H1 (cell line): Measurements from ENCODE around the gene KIAA0930. TPM values are rescaled to one million over a fixed set of nuclear protein-coding genes. Genes with fewer than 3 reads are reported as not detected.

Experiments
- CTCF ChIA-PET: fragments of 300-600 bp; sonication (Branson Sonifier 250); formaldehyde crosslinking; loops from one replicate; lab custom pipeline; 2021; ENCODE audit not compliant: partially characterized antibody; lab: Charles Lee
- POLR2A ChIA-PET: fragments of 300-600 bp; sonication (Branson Sonifier 250); formaldehyde crosslinking; loops from one replicate; lab custom pipeline; 2021; ENCODE audit warnings: inconsistent platforms; ENCODE audit not compliant: partially characterized antibody; lab: Charles Lee
- DNase-seq, 2 experiments: peaks; one replicate each; pipeline versions ENCODE4 v3.0.0 to v3.0.0-alpha.2; 2010 to 2022; ENCODE audit warnings: low spot score in 2 of 2, low read depth in 1 of 2, mixed read lengths in 1 of 2
- FAIRE-seq: peaks from 2 replicates; lab custom pipeline; 2011; peaks lifted over from hg19 to GRCh38; lab: Jason Lieb, UNC
- H2AFZ ChIP-seq: 2 replicates; pipeline ENCODE4 v1.8.1; 2012; ENCODE audit warnings: low read length, inconsistent platforms
- H2AK5ac ChIP-seq: 2 replicates; pipeline ENCODE4 v1.6.1; 2013; ENCODE audit warnings: low read depth, low read length
- H2BK120ac ChIP-seq: replicated peaks from 2 replicates; pipeline ENCODE3; 2013; ENCODE audit warnings: low read depth, low read length, inconsistent platforms
- H2BK12ac ChIP-seq: 2 replicates; pipeline ENCODE4 v1.6.1; 2013; ENCODE audit warnings: low read depth, low read length
- H2BK15ac ChIP-seq: 2 replicates; pipeline ENCODE4 v1.6.1; 2013; ENCODE audit warnings: low read length
- H2BK20ac ChIP-seq: 2 replicates; pipeline ENCODE4 v1.6.1; 2013; ENCODE audit warnings: low read length
- H2BK5ac ChIP-seq: 2 replicates; pipeline ENCODE4 v1.6.1; 2013; ENCODE audit warnings: low read depth, low read length
- H3K14ac ChIP-seq: 2 replicates; pipeline ENCODE4 v1.6.1; 2013; ENCODE audit warnings: inconsistent platforms; ENCODE audit not compliant: insufficient read length
- H3K18ac ChIP-seq: 2 replicates; pipeline ENCODE4 v1.6.1; 2013; ENCODE audit warnings: low read length; ENCODE audit errors: extremely low read depth
- H3K23ac ChIP-seq: 2 replicates; pipeline ENCODE4 v1.6.1; 2013; ENCODE audit warnings: inconsistent platforms; ENCODE audit not compliant: insufficient read length
- H3K23me2 ChIP-seq: 2 replicates; pipeline ENCODE4 v1.6.1; 2013; ENCODE audit warnings: low read depth, low read length
- H3K27ac ChIP-seq: 2 replicates; pipeline ENCODE4 v1.6.1; 2011; ENCODE audit warnings: low read depth, low read length, inconsistent platforms
- H3K27me3 ChIP-seq, 4 experiments: replicated peaks in 1 of 4; 1 replicate in 1 of 4; 2 replicates in 3 of 4; pipeline versions ENCODE4 v1.6.1 to v1.8.1; 2011 to 2013; ENCODE audit warnings: low read length in 3 of 4, mild to moderate bottlenecking in 3 of 4, inconsistent platforms in 2 of 4, mixed read lengths in 2 of 4, moderate library complexity in 1 of 4; ENCODE audit not compliant: control insufficient read depth in 3 of 4, insufficient read depth in 3 of 4; ENCODE audit errors: extremely low read depth in 1 of 4
- H3K36me3 ChIP-seq, 4 experiments: 2 replicates each; pipeline versions ENCODE4 v1.6.1 to v1.8.1; 2011 to 2013; ENCODE audit warnings: mild to moderate bottlenecking in 4 of 4, low read length in 3 of 4, moderate library complexity in 2 of 4, control low read depth in 1 of 4, inconsistent platforms in 1 of 4; ENCODE audit not compliant: insufficient read depth in 4 of 4, control insufficient read depth in 2 of 4
- H3K4ac ChIP-seq: replicated peaks from 2 replicates; pipeline ENCODE3; 2013; ENCODE audit warnings: low read length, low read depth, mixed read lengths, inconsistent platforms; ENCODE audit not compliant: insufficient read length
- H3K4me1 ChIP-seq, 4 experiments: replicated peaks in 1 of 4; 1 replicate in 1 of 4; 2 replicates in 3 of 4; pipeline versions ENCODE4 v1.6.1 to v1.8.1; 2011 to 2013; ENCODE audit warnings: low read length in 3 of 4, inconsistent platforms in 2 of 4, mixed read lengths in 1 of 4; ENCODE audit not compliant: insufficient read depth in 4 of 4, control insufficient read depth in 3 of 4
- H3K4me2 ChIP-seq, 2 experiments: 2 replicates each; pipeline versions ENCODE4 v1.6.1 to v1.8.1; 2011 to 2013; ENCODE audit warnings: low read depth in 2 of 2, low read length in 2 of 2, control low read depth in 1 of 2, inconsistent platforms in 1 of 2, mild to moderate bottlenecking in 1 of 2; ENCODE audit not compliant: insufficient read depth in 1 of 2
- H3K4me3 ChIP-seq, 4 experiments: fragments of 200-600, 300-600 bp in 1 of 4; sonication (generic), shearing (Covaris generic), sonication (Bioruptor Twin) in 1 of 4; 2 replicates each; pipeline versions ENCODE4 v1.5.1 to v1.8.1; 2011 to 2016; ENCODE audit warnings: low read length in 4 of 4, low read depth in 3 of 4, control low read depth in 2 of 4, inconsistent platforms in 2 of 4, mild to moderate bottlenecking in 2 of 4, mixed read lengths in 1 of 4, moderate library complexity in 1 of 4; ENCODE audit not compliant: insufficient read depth in 2 of 4; ENCODE audit errors: extremely low read depth in 1 of 4
- H3K56ac ChIP-seq: replicated peaks from 2 replicates; pipeline ENCODE3; 2013; ENCODE audit warnings: low read depth, mild to moderate bottlenecking, mixed read lengths, low read length, inconsistent platforms; ENCODE audit not compliant: insufficient read length
- H3K79me1 ChIP-seq: 2 replicates; pipeline ENCODE4 v1.6.1; 2013; ENCODE audit warnings: low read depth, low read length, control low read depth
- H3K79me2 ChIP-seq, 2 experiments: 2 replicates each; pipeline versions ENCODE4 v1.6.1 to v1.8.1; 2012 to 2013; ENCODE audit warnings: low read length in 2 of 2, mild to moderate bottlenecking in 2 of 2, inconsistent platforms in 1 of 2; ENCODE audit not compliant: insufficient read depth in 2 of 2, control insufficient read depth in 1 of 2
- H3K9ac ChIP-seq, 4 experiments: replicated peaks in 1 of 4; 1 replicate in 1 of 4; 2 replicates in 3 of 4; pipeline versions ENCODE4 v1.6.1 to v1.8.1; 2011 to 2013; ENCODE audit warnings: low read depth in 3 of 4, low read length in 3 of 4, control low read depth in 2 of 4, mild to moderate bottlenecking in 2 of 4, moderate library complexity in 2 of 4, inconsistent platforms in 1 of 4; ENCODE audit errors: extremely low read depth in 1 of 4
- H3K9me3 ChIP-seq, 2 experiments: 2 replicates each; pipeline versions ENCODE4 v1.6.1 to v1.8.1; 2012 to 2013; ENCODE audit warnings: mild to moderate bottlenecking in 2 of 2, moderate library complexity in 2 of 2, control low read depth in 1 of 2, inconsistent platforms in 1 of 2, low read depth in 1 of 2, low read length in 1 of 2, mixed read lengths in 1 of 2; ENCODE audit not compliant: insufficient read depth in 2 of 2
- H4K20me1 ChIP-seq, 2 experiments: replicated peaks in 1 of 2; 2 replicates each; pipeline versions ENCODE3 to v1.8.1; 2011 to 2013; ENCODE audit warnings: inconsistent platforms in 2 of 2, low read length in 2 of 2, mild to moderate bottlenecking in 1 of 2; ENCODE audit not compliant: insufficient read depth in 2 of 2, control insufficient read depth in 1 of 2
- H4K5ac ChIP-seq: 2 replicates; pipeline ENCODE4 v1.6.1; 2013; ENCODE audit warnings: low read length, low read depth, mixed read lengths, inconsistent platforms; ENCODE audit not compliant: insufficient read length
- H4K8ac ChIP-seq: 2 replicates; pipeline ENCODE4 v1.8.0; 2013; ENCODE audit warnings: mild to moderate bottlenecking, moderate library complexity, low read length, inconsistent platforms; ENCODE audit not compliant: insufficient read depth; ENCODE audit errors: extremely low read depth
- H4K91ac ChIP-seq: replicated peaks from 2 replicates; pipeline ENCODE3; 2013; ENCODE audit warnings: low read length, mixed read lengths, inconsistent platforms; ENCODE audit not compliant: insufficient read length
- CTBP2 ChIP-seq: IDR thresholded peaks from 2 replicates; pipeline ENCODE4 v1.7.0; 2011; ENCODE audit warnings: borderline replicate concordance, mild to moderate bottlenecking, moderate library complexity, mixed read lengths, low read length; ENCODE audit not compliant: insufficient read depth, insufficient read length
- EP300 ChIP-seq, 2 experiments: IDR thresholded peaks; 1 replicate in 1 of 2; 2 replicates in 1 of 2; pipeline ENCODE4 v1.6.1; 2011 to 2012; ENCODE audit warnings: low read depth in 2 of 2, low read length in 2 of 2, mild to moderate bottlenecking in 2 of 2, borderline replicate concordance in 1 of 2, inconsistent platforms in 1 of 2, moderate library complexity in 1 of 2
- MAFK ChIP-seq: IDR thresholded peaks from 2 replicates; pipeline ENCODE4 v1.6.1; 2012; ENCODE audit warnings: low read depth, mild to moderate bottlenecking, improper control_type of control experiment, low read length
- SP1 ChIP-seq: IDR thresholded peaks from 2 replicates; pipeline ENCODE4 v1.6.1; 2011; ENCODE audit warnings: low read depth, low read length
- TAF1 ChIP-seq: IDR thresholded peaks from 2 replicates; pipeline ENCODE4 v1.6.1; 2011; ENCODE audit warnings: mild to moderate bottlenecking, low read depth, low read length
- WGBS, 2 experiments: shearing (Covaris generic) in 1 of 2; methylation state at CpG; one replicate each; pipeline versions ENCODE4 v1.1.6 to v1.1.7; 2013 to 2015; ENCODE audit warnings: low lambda C conversion rate in 2 of 2, mixed read lengths in 2 of 2, inconsistent platforms in 1 of 2, low coverage in 1 of 2, missing lambda C conversion rate in 1 of 2; ENCODE audit not compliant: insufficient replicate concordance in 2 of 2, insufficient coverage in 1 of 2, insufficient read length in 1 of 2; ENCODE audit errors: extremely low coverage in 1 of 2, missing lambda C conversion rate in 1 of 2; 5-methylcytosine and 5-hydroxymethylcytosine counted together
- polyA plus RNA-seq, 7 experiments: library from polyadenylated mRNA; depleted of rRNA in 3 of 7; stranded (reverse) in 5 of 7; unstranded in 2 of 7; fragments of >200 nt in 5 of 7; fragments of 200-250 nt in 2 of 7; gene quantifications; 1 replicate in 5 of 7; 2 replicates in 1 of 7; 4 replicates in 1 of 7; pipeline versions ENCODE4 v1.2.1 to v1.2.3, GENCODE V29; 2011 to 2013; ENCODE audit warnings: missing spikeins in 2 of 7, mixed read lengths in 2 of 7
- total RNA-seq: library from RNA; stranded (reverse); fragmentation: NEBNext Ultra II Directional; extraction: Animal tissue kit (Norgen Biotek cat#: 25700); gene quantifications from 2 replicates; pipeline ENCODE4 v1.2.1, GENCODE V29; 2021

Gene KIAA0930
- total and polyA plus RNA-seq, 2 of the 8 experiments (the other 6 are each of a cell fraction or from before 2014, with no cell fraction given): 61.9 to 66.1 TPM

- H3K9me3 ChIP-seq: 0 out of 4 replicates have a peak, but pooled peaks cover 0 to 2% of the 10 kb centered on the region in 2 experiments
- no peak overlapping the region for H3K9ac ChIP-seq
- H3K79me1 ChIP-seq: no peaks in the 10 kb centered on the region
- no peaks in the 10 kb centered on the region for H3K23me2 ChIP-seq
- no peak overlapping the region for H3K23ac ChIP-seq
- H2BK120ac ChIP-seq: no peak overlapping the region
- no peak overlapping the region for H3K14ac ChIP-seq
- H3K79me2 ChIP-seq: no peaks in the 10 kb centered on the region
- no peak overlapping the region for H3K4me3 ChIP-seq
- no peak overlapping the region for H2BK12ac ChIP-seq
- WGBS, 2 experiments: 67% methylated on average over 13 of the region's 13 CpGs; no CpG with 5 or more reads in 1 of the 2 experiments
- ChIA-PET CTCF (interaction anchor here (0.6 to 2.8 kb wide), 16 partner anchors 10 to 338 kb away, joined by 3 to 10 read pairs (median 3); no protein-coding TSS in a partner anchor), POLR2A (interaction anchor here (1.2 kb wide), 1 partner anchor 17 kb away, joined by 5 read pairs; no protein-coding TSS in a partner anchor)
- no peak overlapping the region for H2AK5ac ChIP-seq
- H3K27me3 ChIP-seq: peaks cover 0 to 12% (median 7%) of the 10 kb centered on the region in 4 experiments; a peak in 4 of 7 replicates
- H2AFZ ChIP-seq: no peak overlapping the region
- no peak overlapping the region for H3K56ac ChIP-seq
- H3K27ac ChIP-seq: no peak overlapping the region
- H4K91ac ChIP-seq: no peak overlapping the region
- no peak overlapping the region for H4K5ac ChIP-seq
- H3K4me2 ChIP-seq: no peak overlapping the region
- H4K8ac ChIP-seq: no peak overlapping the region; the same call in 1 of the 2 replicates
- H3K36me3 ChIP-seq: no peaks in the 10 kb centered on the region
- no peak overlapping the region for H2BK20ac ChIP-seq
- no peak for DNase-seq
- FAIRE-seq: no peak
- no peak overlapping the region for H3K4ac ChIP-seq
- peaks cover 0 to 4% (median under 1%) of the 10 kb centered on the region in 4 experiments; a peak in 2 of 7 replicates for H3K4me1 ChIP-seq
- no peak for TF ChIP-seq CTBP2
- TF ChIP-seq TAF1: no peak
- TF ChIP-seq EP300 (IDR thresholded peaks at IDR 0.05; ENCODE audit: borderline replicate concordance in 1 of 2, low read depth in 2 of 2, low read length in 2 of 2): no peak
- no peak for TF ChIP-seq SP1
- TF ChIP-seq MAFK: no peak
- H2BK15ac ChIP-seq: no peak overlapping the region
- no peak overlapping the region for H3K18ac ChIP-seq
- H2BK5ac ChIP-seq: no peak overlapping the region
- H4K20me1 ChIP-seq: no peaks in the 10 kb centered on the region
Measured at GRCh38 chr22:45262195-45262930, 21.7 kb upstream of the KIAA0930 start.
